GM21737 (cell line): ENCODE results near the gene EPHB1.

Experiments
- ATAC-seq: cut with Tn5 transposase; IDR thresholded peaks from one replicate; pipeline ENCODE4 v1.9.1; 2021; ENCODE audit warnings: mild to moderate bottlenecking, moderate library complexity; ENCODE audit not compliant: unreplicated experiment

The EPHB1 gene

DNA sequence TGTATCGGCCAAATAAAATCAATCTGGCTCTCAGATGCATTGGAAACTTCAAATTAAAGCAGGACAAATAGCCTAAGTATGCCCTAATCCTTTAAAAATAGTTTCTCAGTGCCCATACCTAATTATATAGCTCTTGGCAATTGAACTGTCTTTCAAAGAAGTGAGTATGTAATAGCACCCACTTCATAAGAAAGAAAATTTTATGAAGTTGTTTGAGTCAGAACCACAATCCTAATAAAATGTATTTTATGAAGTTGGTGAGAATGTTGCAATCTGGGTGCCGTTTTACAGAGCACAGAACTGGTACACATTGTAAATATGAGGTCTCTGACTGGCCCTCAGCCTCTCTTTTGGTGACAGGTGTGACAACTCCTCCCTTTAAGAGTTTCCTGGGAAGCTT is 45.4 kb downstream of the EPHB1 start:
- ATAC-seq = no peak

DNA sequence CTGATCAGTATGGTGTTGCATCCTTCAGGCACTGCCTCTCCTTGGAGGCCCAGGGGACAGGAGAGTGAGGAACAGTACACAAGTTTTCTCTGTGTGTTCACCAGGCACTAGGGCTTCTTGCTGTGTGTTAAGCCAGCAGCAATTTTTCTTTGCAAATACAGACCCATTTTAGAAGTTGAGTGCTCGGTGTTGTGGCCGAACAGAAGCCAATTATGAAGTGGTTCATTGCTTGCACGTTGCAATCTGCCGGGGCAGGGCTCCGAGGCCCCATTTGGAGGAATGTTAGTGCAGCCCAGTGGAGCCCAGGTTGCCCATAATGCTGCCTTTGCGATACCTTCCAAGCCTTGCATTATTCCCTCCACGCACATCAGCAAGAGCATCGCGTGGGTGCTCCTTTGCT is 51.0 kb downstream of the EPHB1 start:
- no peak for ATAC-seq

DNA sequence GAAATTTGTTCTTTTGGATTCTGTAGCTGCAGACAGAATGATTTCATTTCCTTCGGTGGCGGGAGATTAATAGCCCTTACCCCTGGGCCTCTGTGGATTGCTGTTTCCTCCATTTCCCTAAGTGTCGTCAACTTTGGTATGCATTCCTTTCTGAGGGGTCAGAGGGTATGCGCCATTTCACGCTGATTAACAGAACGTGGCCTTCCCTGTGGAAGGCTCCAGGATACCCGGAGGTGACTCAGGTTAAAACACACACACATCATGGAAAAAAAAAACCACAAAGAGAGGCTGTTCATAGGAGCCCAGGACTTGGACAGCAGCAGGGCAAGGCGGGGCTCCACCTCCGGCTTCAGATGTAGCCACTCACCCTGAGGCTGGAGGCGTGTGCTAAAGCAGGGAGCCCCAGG is 51.9 kb downstream of the EPHB1 start:
- no peak for ATAC-seq

DNA sequence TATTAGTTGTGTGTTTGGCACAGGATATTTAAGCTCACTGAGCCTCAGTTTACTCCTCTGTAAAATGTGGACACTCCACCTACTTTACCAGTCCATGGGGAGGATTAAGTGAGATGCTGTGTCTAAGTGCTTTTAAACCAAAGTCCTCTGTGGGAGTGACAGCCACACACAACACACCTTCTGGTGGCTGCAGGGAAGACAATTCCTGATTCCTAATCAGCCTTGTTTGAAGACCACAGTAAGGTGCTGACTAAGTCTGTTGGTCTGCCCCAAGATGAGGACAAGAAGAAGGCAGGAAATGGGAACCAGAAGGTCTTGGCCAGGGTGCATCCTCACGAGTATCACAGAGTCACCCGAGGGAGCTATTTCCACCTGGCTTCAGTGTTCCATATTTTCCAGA is 52.3 kb downstream of the EPHB1 start:
- ATAC-seq = no peak

GRCh38 chr3:134849561-134849960 is 54.5 kb downstream of the EPHB1 start:
- ATAC-seq = no peak

- no peak for ATAC-seq
Measured at GRCh38 chr3:134850761-134851160, 55.7 kb downstream of the EPHB1 start.

DNA sequence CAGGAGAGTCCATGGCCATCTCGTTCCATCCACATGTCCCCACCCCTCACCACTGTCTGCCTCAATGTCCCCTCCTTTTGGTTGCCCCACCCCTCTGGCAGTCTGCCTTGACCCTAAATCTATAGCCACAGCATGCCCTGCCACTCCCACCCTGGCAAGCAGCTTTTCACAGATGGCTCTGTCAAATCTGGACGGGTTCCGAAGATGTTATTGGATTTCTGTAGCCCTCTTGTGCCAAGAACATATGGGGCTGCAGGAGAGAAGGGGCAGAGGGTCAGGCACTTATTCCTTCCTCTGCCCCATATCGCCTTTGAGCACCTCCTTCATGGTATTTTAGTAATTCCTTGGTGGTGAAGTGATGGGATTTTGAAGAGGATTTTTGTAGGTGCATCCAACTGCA is 57.1 kb downstream of the EPHB1 start:
- ATAC-seq = no peak

- ATAC-seq = peak; percentile 94
Measured at GRCh38 chr3:134852893-134853351, 57.9 kb downstream of the EPHB1 start.

- ATAC-seq = no peak
Measured at GRCh38 chr3:134854254-134854653, 59.2 kb downstream of the EPHB1 start.

GRCh38 chr3:134857356-134857755 is 62.3 kb downstream of the EPHB1 start:
- no peak for ATAC-seq

- ATAC-seq = no peak
Measured at GRCh38 chr3:134857776-134858362, 62.8 kb downstream of the EPHB1 start.

DNA sequence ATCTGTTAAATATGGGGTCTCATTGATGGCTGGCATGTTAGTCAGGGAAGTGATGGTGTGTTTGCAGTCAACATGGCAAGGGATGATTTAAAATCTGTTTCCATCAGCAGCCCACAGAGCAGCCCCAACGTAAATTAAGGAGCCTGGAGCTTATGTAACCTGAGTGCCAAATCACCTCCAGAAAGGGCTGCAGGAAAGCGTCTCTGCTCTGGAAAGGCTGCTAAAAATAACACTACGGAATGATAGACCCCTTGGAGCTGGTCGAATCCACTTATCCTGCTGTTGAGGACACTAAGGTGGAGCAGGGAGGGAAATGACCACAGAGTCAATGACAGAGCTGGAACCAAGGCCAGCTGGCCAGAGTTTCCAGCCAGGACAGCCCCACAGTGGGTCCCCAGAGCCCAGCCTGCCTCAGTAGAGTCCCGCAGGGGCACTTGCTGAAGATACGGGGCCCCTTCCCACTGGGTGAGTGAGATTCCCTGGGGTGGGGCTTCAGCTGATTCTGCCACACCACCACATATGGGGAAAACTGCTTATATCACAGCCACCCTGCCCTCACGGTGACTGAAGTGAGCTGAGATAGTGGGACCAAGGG is 63.5 kb downstream of the EPHB1 start:
- no peak for ATAC-seq

DNA sequence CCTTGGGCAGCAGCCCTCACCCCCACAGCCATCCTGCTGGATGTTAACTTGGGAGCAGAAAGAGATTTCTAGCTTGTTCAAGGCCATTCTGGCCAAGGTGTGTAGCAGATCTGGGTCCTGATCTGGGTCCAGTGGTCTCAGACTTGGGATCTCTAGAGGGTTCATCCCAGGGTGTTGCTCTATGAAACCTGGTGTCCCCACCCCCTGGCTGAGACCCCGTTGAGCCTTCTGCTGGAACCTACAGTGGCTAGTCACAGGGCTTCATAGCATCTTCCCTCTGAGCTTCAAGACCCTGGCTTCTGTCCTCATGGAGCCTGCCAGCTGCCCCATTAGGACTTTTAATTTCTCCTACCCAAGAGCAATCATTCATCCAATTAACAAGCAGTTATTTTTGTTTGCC is 64.3 kb downstream of the EPHB1 start:
- no peak for ATAC-seq

- ATAC-seq = no peak
Measured at GRCh38 chr3:134860141-134860540, 65.1 kb downstream of the EPHB1 start.

DNA sequence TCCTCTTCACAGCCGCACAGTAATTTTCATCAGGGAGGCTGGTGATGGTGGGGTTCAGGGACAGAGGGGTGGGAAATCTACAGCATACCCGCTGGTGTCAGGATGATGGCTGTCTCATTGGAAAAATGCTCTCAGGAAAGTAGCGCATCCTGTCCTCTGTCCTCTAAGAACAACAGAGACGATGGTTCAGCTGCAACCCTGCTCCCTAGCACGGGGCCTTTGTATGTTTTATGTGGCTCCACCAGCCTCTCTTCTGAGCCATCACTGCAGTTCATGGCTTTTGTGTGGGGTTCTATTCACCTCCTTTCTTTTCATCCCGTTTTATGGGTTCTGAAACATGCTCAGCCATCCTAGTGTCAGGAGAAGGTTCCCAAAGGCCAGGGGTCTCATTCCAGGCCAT is 68.9 kb downstream of the EPHB1 start:
- ATAC-seq = no peak

GRCh38 chr3:134864636-134865035 is 69.6 kb downstream of the EPHB1 start:
- no peak for ATAC-seq

GRCh38 chr3:134867277-134867676 is 72.2 kb downstream of the EPHB1 start:
- ATAC-seq = no peak

- ATAC-seq = no peak
Measured at GRCh38 chr3:134869153-134869726, 74.2 kb downstream of the EPHB1 start.

GRCh38 chr3:134871818-134872217 is 76.8 kb downstream of the EPHB1 start:
- ATAC-seq = no peak

DNA sequence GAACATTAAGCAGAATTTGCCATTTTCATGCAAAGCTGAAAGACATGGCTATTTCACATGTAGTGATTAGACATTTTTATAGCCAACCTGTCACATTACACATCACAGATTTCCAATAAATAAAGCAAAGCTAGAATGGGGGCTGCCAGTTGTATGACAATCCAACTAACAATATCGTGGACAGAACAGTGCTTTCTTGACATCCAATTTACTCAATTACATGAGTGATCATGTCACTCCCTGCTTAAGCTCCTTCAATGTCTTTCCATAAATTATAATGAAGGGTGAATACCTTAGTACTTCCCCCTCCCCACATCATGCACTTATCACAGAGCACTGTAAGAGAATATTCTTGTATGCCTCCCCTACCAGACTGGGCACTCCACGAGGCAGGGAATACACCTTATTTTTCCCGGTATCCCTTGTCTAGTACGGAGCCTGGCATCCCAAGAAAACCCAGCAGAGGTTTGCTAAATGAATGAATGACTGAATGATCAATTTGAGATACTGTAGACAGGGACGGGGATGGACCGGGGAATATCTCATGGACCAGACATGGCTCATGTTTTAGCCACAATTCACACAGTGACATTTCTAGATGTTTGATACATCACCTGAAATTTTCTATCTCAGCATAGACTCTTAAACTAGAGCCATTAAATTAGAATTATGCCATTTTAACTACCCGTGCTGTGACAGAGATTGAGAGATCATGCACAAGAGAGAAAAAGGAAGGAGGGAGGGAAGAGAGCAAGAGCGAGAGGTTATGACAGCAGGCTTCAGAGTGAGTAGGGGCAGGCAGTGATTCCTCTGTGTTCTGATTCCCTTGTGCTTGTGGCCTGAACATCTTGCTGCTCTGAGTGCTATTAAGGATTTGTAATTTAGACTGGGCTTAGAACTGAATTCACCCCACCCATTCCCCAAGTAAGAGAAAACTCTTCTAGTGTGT is 77.7 kb downstream of the EPHB1 start:
- no peak for ATAC-seq

GRCh38 chr3:134873789-134874188 is 78.7 kb downstream of the EPHB1 start:
- no peak for ATAC-seq
